Measurements from ENCODE around the gene TMEM80.
"Not testable (repeated sequence)": the region's sequence is repeated elsewhere in the genome, so short reads cannot be mapped to it uniquely, and the experiment has no call there.

The TMEM80 gene

DNA sequence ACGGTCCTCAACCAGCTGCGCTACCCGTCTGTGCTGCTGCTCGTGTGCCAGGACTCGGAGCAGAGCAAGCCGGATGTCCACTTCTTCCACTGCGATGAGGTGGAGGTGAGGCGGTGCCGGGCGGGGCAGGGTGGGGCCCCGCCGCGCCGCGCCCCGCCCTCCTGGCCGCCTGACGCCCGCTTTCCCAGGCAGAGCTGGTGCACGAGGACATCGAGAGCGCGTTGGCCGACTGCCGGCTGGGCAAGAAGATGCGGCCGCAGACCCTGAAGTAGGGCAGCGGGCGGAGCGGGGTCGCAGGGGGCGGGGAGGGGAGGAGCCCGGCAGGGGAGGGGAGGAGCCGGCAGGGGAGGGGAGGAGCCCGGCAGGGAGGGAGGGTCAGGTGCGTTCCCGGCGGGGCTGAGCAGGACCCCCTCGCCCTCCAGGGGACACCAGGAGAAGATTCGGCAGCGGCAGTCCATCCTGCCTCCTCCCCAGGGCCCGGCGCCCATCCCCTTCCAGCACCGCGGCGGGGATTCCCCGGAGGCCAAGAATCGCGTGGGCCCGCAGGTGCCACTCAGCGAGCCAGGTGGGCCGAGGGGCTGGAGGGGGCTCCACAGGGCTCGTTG is 25.1 kb downstream of the TMEM80 start:
- in situ Hi-C loops (cut with MboI; ENCODE audit: low sequenced_read_pairs), result no loop called here

DNA sequence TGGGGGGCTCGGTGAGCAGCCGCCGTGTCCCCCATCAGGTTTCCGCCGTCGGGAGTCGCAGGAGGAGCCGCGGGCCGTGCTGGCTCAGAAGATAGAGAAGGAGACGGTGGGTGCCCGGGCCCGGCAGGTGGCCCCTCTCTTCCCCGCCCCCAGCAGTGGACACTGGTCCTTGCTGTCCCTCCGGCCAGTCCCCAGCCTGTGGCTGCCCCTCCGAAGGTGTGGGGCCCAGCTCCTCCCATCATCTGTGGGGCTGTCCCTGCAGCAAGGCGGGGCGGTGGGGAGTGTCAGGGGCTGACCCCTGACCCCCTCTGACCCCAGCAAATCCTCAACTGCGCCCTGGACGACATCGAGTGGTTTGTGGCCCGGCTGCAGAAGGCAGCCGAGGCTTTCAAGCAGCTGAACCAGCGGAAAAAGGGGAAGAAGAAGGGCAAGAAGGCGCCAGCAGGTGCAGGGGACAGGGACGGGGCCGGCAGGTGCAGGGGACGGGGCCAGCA is 25.7 kb downstream of the TMEM80 start:
- in situ Hi-C loops (cut with MboI; ENCODE audit: low sequenced_read_pairs), result no loop called here

DNA sequence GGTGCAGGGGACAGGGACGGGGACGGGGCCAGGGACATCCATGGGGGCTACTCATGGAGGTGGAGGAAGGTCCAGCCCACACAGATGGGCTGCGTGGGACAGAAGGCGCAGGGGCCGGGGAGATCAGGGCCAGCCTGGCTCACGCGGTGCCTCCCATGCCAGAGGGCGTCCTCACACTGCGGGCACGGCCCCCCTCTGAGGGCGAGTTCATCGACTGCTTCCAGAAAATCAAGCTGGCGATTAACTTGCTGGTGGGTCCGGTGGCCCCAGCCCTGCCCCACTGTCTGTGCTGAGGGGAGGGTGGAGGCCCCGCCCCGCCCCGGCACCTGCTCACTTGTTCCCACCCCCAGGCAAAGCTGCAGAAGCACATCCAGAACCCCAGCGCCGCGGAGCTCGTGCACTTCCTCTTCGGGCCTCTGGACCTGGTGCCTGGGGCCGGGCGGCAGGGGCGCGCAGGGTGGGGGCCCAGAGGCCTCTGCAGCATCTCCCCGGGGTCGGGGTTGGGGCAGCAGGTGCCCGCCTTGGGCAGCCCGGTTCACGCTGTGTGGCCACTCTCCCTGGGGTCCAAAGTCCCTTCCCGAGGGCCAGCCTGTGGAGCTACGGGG is 26.2 kb downstream of the TMEM80 start:
- in situ Hi-C loops (cut with MboI; ENCODE audit: low sequenced_read_pairs), result no loop called here

DNA sequence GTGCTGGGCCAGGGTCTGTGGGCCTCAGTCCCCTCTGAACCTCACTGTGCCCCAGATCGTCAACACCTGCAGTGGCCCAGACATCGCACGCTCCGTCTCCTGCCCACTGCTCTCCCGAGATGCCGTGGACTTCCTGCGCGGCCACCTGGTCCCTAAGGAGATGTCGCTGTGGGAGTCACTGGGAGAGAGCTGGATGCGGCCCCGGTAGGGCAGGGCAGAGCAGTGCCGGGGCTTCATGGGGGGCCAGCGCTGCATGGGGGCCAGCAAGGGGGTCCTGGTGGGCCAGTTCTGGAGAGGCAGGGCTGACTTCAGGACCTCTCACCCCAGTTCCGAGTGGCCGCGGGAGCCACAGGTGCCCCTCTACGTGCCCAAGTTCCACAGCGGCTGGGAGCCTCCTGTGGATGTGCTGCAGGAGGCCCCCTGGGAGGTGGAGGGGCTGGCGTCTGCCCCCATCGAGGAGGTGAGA is 26.8 kb downstream of the TMEM80 start:
- in situ Hi-C loops (cut with MboI; ENCODE audit: low sequenced_read_pairs), result no loop called here

DNA sequence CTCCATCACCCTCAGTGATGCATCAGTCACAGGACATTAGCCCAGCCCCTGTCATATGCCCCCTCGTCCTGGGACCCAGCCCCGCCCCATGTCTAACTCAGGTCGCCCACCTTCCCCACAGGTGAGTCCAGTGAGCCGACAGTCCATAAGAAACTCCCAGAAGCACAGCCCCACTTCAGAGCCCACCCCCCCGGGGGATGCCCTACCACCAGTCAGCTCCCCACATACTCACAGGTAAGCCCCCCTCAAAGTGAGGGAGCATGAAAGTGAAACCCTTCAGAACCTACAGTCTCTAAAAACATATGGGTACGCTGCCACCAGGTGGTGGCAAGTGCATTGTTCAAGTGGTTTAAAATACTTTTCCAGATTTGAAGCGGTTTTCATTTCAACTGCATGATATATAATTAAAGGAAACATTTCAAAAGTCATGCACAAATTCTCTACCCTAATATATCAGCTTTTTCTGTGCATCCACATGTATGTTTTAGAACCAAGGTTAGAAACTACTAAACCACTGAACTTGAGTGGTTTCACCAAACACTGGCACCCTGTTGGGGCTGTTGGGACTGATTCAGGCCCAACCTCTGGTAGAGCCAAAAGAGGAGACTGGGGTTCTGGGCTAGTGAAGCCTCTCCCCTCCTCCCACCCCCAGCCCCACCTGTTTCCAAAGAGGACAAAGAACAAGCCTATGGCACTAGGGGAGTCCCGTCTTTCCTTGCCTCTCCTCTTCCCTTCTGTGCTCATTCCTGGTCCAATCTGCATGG is 27.7 kb downstream of the TMEM80 start:
- in situ Hi-C loops (cut with MboI; ENCODE audit: low sequenced_read_pairs), result no loop called here

DNA sequence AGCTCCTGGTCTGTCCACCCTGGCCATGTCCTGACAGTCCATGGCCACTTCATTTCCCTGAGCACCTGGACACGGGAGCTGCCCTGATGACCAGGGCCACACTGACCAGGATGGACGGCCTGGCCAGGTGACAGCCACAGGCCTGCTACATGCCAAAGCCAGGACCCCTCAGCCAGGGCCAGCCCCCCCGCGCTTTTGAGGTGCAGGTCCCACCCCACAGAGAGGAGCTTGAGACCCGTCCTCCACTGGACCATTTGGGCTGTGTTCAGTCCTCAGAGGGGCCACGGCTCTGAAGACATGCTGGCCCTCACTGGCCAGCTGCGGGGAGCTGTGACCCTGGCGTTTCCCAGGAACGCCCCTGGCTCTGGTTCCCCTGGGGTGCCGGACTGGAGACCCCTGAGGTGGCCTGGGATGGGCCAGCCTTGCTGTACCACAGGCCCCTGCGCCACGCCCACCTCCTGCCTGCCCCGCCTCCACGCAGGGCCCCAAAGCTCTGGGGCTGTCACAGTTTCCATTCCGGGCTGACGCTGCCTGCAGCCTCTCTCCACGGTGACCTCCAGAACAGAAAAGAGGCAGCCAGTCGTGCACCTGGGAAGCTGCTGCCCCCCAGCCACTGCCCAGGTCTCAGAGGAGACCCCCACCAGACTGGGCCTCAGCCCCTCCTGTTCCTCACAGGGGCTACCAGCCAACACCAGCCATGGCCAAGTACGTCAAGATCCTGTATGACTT is 28.6 kb downstream of the TMEM80 start:
- in situ Hi-C loops (cut with MboI; ENCODE audit: low sequenced_read_pairs), result no loop called here

DNA sequence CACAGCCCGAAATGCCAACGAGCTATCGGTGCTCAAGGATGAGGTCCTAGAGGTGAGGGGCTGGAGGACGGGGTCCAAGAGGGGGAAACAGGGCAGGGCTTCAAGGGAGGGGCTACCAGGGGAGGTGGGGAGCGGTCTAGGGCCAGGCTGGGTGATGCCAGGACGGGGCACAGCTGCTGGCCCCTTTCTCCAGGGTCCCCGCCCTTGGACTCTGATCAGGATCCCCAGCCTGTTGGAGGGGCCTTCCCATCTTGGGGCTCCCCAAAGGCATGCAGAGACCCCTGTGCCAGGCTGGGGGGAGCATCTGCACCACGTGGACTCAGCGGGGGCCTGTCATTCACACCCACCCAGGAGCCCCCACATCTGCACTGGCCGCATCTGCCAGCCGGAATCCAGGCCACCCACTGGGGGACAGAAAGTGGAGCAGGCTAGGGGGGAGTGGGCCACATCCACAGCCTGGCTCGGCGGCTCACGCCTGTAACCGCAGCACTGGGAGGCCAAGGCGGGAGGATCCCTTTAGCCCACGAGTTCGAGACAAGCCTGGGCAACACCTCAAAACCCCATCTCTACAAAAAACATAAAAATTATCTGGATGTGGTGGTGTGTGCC is 29.3 kb downstream of the TMEM80 start:
- in situ Hi-C loops (cut with MboI; ENCODE audit: low sequenced_read_pairs), result no loop called here

DNA sequence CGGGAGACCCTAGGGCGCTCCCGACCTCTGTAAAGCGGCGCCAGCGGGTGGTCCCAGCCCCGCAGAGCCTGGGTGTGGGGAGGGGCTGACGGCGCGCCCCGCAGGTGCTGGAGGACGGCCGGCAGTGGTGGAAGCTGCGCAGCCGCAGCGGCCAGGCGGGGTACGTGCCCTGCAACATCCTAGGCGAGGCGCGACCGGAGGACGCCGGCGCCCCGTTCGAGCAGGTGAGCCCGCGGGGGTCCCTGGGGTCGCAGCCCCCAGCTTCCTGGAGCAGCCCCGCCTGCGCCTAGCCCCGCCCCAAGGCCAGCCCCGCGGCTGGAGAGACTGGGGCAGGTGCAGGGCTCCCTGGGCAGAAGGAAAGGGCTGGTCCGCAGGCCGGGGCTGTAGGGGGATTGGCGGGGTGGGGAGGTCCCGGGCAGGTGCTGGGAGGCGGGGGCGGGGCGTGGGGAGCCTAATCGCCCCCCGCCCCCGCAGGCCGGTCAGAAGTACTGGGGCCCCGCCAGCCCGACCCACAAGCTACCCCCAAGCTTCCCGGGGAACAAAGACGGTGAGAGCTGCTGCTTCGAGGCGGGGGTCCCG is 30.1 kb downstream of the TMEM80 start:
- in situ Hi-C loops (cut with MboI; ENCODE audit: low sequenced_read_pairs), result no loop called here

DNA sequence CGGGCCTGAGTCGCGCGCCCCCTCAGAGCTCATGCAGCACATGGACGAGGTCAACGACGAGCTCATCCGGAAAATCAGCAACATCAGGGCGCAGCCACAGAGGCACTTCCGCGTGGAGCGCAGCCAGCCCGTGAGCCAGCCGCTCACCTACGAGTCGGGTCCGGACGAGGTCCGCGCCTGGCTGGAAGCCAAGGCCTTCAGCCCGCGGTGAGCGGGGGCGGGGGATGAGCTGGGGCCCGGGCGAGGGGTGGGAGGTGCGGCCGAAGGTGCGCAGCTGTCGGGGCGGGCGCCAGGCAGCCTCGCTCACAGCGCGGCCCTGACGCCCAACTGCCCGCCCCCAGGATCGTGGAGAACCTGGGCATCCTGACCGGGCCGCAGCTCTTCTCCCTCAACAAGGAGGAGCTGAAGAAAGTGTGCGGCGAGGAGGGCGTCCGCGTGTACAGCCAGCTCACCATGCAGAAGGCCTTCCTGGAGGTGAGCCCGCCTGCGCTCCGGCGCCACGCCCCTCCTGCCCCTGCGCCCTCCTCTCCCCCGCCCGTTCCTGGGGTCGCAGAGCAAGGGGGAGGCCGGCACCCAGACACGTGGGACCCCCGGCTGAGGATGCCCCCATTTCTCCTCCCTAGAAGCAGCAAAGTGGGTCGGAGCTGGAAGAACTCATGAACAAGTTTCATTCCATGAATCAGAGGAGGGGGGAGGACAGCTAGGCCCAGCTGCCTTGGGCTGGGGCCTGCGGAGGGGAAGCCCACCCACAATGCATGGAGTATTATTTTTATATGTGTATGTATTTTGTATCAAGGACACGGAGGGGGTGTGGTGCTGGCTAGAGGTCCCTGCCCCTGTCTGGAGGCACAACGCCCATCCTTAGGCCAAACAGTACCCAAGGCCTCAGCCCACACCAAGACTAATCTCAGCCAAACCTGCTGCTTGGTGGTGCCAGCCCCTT is 30.9 kb downstream of the TMEM80 start:
- in situ Hi-C loops (cut with MboI; ENCODE audit: low sequenced_read_pairs), result no loop called here

DNA sequence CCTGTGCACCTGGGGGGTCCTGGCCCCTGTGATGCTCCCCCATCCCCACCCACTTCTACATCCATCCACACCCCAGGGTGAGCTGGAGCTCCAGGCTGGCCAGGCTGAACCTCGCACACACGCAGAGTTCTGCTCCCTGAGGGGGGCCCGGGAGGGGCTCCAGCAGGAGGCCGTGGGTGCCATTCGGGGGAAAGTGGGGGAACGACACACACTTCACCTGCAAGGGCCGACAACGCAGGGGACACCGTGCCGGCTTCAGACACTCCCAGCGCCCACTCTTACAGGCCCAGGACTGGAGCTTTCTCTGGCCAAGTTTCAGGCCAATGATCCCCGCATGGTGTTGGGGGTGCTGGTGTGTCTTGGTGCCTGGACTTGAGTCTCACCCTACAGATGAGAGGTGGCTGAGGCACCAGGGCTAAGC is 31.7 kb downstream of the TMEM80 start:
- in situ Hi-C loops (cut with MboI; ENCODE audit: low sequenced_read_pairs), result no loop called here

DNA sequence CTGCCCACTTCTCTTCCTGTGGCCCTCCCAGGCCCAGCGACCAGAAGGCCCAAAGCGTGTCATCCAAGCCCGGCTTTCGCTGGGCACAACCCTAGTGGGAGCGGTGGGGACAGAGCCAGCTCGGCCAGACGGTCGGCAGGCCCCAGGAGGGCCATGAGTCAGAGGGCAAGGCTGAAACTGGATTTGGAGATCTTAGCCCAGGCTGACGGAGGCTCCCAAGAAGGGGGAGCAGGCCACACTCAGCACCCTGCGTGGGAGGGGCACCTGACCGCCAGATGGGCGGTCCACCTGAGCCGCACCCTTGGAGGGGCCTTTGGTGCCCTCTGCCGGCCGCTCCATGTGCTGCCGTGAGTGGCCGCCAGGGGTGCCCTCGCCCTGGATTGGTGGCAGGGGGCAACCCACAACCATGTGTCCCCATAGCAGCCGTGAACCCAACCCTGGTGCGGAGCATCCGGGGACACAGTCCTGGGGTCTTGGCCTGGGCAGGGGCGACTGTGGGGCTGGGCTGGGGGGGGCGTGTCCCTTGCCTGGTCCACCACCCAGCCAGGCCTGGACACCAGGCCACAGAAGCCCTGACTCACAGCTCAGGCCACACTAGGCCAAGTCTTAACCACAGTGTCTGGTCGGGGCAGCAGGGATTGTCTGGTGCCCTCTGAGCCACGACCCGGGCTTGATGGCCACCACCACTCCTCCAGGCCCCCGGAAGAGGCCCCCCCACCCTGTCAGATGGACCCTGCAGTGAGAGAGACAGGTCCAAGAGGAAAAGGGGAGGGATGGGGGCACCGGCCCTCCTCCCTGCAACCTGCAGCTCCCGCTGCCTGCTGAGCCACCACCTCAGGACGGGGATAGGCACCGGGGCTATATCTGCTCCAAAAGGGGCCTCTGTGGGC is 32.5 kb downstream of the TMEM80 start:
- in situ Hi-C loops (cut with MboI; ENCODE audit: low sequenced_read_pairs), result no loop called here

DNA sequence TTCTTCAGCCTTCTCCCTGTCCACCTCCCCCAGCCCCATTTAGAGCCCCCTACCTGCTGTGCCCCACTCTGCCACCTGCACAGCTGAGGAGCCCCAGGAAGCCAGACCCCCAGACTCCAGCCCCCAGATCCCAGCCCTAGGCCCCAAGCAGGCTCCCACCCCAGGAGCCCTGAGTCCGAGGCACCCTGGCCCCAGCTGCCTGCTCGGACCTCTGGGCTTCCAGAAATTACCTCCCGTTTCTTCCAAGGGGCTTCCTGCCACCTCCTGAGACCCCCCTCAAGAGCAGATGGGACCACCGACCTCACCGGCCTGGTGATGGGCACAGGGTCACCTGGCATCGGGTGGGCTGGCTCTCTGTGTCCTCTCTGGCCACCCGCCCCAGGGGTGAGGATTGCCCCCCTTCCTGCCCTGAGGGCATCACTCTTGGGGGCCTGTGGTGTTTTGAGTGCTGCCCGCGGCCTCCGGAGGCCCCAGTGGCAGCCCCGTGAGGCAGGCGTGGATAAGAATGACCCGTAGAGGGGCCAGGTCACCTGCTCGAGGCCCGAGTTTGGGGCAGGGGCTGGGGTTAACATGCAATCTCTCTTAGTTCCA is 33.4 kb downstream of the TMEM80 start:
- in situ Hi-C loops (cut with MboI; ENCODE audit: low sequenced_read_pairs), result no loop called here

DNA sequence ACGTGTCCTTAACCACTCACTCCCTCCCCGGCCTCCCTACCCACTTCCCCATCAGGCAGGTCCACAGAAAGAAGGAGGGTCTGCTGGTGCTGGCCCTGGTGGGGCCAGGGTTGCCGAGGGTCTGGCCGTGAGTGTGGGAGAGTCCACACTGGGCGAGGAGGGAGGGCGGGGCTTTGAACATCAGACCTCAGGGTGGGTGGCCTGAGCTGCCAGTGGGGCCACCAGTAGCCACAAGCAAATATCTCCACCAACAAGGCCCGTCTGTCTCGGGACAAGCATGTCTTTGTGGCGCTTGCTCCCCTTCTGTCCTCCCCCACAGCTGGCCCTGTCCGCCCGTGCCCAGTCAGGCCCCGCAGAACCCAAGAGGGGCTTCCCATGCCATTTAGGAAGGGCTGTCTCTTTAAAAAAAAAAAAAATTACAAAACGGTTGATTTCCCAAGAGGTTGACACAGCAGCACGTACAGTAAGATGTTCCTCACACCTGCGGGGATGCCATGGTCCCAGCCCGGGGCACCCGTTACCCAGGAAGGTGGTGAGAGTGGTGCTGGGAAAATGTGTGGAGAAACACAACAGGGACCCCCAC is 34.0 kb downstream of the TMEM80 start:
- in situ Hi-C loops (cut with MboI; ENCODE audit: low sequenced_read_pairs), result no loop called here

DNA sequence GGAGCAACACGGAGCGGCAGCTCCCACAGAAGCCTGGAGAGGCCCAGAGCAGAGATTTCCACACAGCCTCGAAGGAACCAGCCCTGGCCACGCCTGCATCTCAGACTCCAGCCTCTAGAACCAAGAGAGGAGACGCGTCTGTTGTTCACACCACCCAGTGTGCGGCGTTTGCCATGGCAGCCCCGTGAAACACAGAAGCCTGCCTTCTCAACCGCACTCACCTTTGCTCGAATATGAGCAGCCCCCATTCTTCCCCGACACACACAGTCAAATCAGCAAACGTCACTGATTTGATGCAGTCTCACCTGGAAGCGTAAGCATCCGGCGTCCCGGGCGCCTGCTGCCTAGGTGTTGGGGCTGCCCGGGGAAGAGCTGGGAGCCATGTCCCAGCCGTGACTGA is 37.5 kb downstream of the TMEM80 start:
- in situ Hi-C loops (cut with MboI; ENCODE audit: low sequenced_read_pairs), result no loop called here

DNA sequence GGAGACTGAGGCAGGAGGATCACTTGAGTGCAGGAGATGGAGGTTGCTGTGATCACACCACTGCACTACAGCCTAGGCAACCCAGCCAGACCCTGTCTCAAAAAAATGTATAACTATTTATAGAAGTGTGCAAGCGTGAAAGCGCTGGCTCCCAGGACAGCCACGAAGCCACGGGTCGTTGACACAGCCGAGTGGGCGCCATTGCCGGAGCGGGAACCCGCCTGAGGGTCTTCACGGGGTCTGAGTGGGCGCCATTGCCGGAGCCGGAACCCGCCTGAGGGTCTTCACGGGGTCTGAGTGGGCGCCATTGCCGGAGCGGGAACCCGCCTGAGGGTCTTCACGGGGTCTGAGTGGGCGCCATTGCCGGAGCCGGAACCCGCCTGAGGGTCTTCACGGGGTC is 38.9 kb downstream of the TMEM80 start:
- in situ Hi-C loops (cut with MboI; ENCODE audit: low sequenced_read_pairs), result not testable (repeated sequence)

DNA sequence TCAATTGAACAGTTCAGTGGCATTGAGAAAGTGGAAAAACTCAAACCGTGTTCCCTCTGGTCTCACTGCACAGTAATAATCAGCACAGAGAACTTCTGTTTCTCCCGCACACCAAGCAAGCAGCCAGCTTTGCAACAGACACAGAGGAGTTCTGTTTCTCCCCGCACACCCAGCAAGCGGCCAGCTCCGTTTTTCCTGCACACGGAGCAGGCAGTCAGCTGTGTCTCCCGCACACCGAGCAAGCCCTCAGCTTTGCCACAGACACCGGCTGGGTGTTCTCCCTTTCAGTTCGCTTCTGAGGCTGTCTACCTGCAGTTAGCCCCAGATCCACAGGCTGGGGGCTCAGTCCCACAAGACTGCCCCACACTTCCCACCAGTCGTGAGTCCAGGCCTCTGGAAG is 41.8 kb downstream of the TMEM80 start:
- in situ Hi-C loops (cut with MboI; ENCODE audit: low sequenced_read_pairs), result no loop called here

DNA sequence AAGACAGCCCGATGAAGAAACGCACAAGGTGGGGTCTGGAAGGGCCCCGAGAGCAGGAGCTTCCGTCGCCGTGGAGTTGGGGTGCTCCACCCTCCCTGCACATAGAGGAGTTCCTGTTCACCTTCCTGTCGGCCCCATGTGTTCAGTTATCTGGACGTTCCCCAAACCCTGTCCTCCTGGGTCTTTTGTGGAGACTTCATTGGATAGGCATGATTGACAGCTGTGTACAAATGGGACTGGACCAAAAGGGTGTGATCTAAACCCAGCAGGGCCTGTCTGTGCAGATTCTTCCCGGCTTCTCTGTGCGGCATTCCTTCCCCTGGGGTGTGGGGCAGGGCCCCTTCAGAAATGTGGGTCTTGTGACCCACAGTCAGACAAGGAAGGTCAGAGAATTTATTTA is 42.3 kb downstream of the TMEM80 start:
- in situ Hi-C loops (cut with MboI; ENCODE audit: low sequenced_read_pairs), result not testable (repeated sequence)

DNA sequence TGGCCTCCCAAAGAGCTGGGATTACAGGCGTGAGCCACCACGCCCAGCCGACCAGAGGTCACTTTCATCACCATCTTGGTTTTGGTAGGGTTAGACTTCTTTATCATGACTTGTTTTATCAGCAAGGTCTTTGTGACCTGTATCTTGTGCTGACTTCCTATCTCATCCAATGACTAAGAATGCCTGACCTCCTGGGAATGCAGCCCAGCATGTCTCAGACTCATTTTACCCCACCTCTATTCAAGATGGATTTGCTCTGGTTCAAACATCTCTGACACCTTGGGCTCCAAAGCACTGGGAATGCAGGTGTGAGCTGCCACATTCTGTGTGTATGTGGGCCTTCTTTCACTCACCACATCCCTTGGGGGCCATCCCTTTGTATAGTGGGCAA is 46.5 kb downstream of the TMEM80 start:
- in situ Hi-C loops (cut with MboI; ENCODE audit: low sequenced_read_pairs), result no loop called here
